Keratinocyte (primary cell): ENCODE measurements around the gene GPAT3.

ENCODE experiments used
- CTCF ChIP-seq, 3 experiments: IDR thresholded peaks in 1 of 3; conservative IDR thresholded peaks in 1 of 3; optimal IDR thresholded peaks in 1 of 3; 2 replicates in 2 of 3; 3 replicates in 1 of 3; pipeline versions ENCODE3 to v1.5.1; 2011; ENCODE audit warnings: low read length in 3 of 3, mild to moderate bottlenecking in 3 of 3, moderate library complexity in 2 of 3, control low read depth in 1 of 3, inconsistent platforms in 1 of 3; ENCODE audit not compliant: insufficient read depth in 2 of 3; ENCODE audit errors: extremely low read depth in 1 of 3
- EZH2 ChIP-seq: IDR thresholded peaks from one replicate; pipeline ENCODE4 v1.6.1; 2012; ENCODE audit warnings: inconsistent platforms, mild to moderate bottlenecking, low read length, moderate library complexity

DNA sequence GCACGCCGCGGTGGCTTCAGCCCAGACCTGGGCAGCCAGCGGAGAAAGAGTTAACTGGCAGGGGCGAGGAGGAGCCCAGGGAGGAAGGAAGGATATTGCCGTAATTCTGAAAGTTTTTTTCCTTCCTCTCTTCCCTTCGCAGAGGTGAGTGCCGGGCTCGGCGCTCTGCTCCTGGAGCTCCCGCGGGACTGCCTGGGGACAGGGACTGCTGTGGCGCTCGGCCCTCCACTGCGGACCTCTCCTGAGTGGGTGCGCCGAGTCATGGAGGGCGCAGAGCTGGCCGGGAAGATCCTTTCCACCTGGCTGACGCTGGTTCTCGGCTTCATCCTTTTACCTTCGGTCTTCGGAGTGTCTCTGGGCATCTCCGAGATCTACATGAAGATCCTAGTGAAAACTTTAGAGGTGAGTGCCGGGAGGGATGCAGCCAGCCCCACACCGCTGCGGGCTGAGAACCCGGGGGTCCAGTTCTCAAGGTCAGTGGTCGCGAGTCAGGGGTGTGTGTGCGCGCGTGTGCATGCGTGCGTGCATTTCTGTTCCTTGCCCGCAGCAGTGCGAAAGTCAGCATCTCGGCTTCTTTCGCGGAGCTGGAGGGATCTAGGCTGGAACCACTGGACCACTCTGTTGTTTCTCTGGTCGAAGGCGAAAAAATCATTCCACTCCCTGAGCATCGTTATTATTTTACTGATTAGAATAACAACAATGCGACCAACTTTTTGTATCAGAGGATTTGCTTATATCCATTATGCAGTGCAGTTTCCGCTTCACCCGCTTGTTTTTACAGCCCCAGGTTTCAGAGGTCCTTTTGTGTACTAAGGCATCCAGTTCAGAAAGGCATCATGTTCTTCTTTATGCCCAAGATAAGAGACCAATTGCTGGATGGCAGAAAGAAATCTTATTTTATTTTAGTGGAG lies 709 bp downstream of the GPAT3 start:
- TF ChIP-seq CTCF (optimal IDR thresholded peaks at IDR 0.05 in 1 of 3, IDR thresholded peaks at IDR 0.05 in 1 of 3, conservative IDR thresholded peaks at IDR 0.05 in 1 of 3; ENCODE audit: extremely low read depth in 1 of 3, insufficient read depth in 2 of 3, low read length in 3 of 3) (no peak), EZH2 (no peak)
